ENCODE measurements around the gene TRIP10. TPM values are rescaled to one million over a fixed set of nuclear protein-coding genes. Genes with fewer than 3 reads are reported as not detected.

Gene TRIP10
- total and polyA plus RNA-seq, 4 donors: 3.4 to 9.9 (median 7.4) TPM

DNA sequence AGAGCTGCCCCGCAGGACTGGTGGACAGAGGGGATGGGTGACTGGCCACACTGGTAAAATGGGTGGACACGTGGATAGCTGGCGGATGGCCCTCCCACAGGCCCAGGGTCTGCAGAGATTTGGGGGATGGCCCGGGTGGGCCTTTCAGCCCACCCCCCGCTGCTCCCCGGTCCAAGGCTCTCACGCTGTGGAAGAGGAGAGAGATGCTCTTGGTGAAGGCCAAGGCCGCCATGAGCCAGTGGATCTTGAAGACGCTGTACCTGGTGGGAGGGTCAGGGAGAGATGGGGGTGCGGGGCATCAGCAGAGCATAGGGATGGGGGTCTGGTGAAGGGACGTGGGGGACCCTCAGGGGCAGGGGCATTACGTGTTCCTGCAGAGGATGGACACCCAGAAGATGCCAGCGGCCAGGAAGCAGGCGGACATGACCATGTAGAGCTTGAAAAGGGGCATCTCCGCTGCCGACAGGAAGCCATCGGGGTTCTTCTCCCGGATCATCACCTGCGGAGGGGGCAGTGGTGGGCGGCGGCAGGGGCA is 6.6 kb upstream of the TRIP10 start:
- Histone ChIP-seq H3K4me1 (ENCODE audit: control insufficient read depth in 4 of 4, insufficient read depth in 4 of 4, low read length in 3 of 4) (peaks cover 5 to 47% (median 29%) of the 10 kb centered on the region in 4 donors), H3K36me3 (ENCODE audit: control insufficient read depth in 4 of 4, insufficient read depth in 3 of 4, low read depth in 1 of 4, low read length in 3 of 4) (peaks cover 2 to 11% (median 3%) of the 10 kb centered on the region in 4 donors), H3K27ac (ENCODE audit: low read depth in 1 of 2, low read length in 2 of 2) (no peak overlapping the region), H3K9me3 (ENCODE audit: control insufficient read depth in 4 of 4, low read length in 3 of 4) (no peaks in the 10 kb centered on the region), H3K27me3 (ENCODE audit: control insufficient read depth in 4 of 4, insufficient read depth in 4 of 4, low read length in 3 of 4) (no peaks in the 10 kb centered on the region), H3K4me3 (ENCODE audit: low read depth in 1 of 3, low read length in 3 of 3) (no peak overlapping the region), H3K9ac (ENCODE audit: low read depth in 1 of 2, low read length in 2 of 2) (no peak overlapping the region)
- no peak for DNase-seq (ENCODE audit: low spot score)
- WGBS: 94% methylated on average over 21 of the region's 21 CpGs
- TF ChIP-seq EGR1 (IDR thresholded peaks at IDR 0.05; ENCODE audit: low read depth in 2 of 2) (no peak), RAD21 (IDR thresholded peaks at IDR 0.05) (no peak), RXRA (IDR thresholded peaks at IDR 0.05) (no peak), GABPA (IDR thresholded peaks at IDR 0.05 in 1 of 2, conservative IDR thresholded peaks at IDR 0.05 in 1 of 2) (no peak), FOXA2 (IDR thresholded peaks at IDR 0.05) (no peak), HNF4A (conservative IDR thresholded peaks at IDR 0.05) (no peak), HNF4G (IDR thresholded peaks at IDR 0.05) (no peak), YY1 (IDR thresholded peaks at IDR 0.05) (no peak), JUND (IDR thresholded peaks at IDR 0.05) (no peak), TAF1 (conservative IDR thresholded peaks at IDR 0.05) (no peak), NR2F2 (IDR thresholded peaks at IDR 0.05) (no peak), SP1 (IDR thresholded peaks at IDR 0.05) (no peak), FOXA1 (IDR thresholded peaks at IDR 0.05) (no peak)
- TF ChIP-seq, protein P1, sequence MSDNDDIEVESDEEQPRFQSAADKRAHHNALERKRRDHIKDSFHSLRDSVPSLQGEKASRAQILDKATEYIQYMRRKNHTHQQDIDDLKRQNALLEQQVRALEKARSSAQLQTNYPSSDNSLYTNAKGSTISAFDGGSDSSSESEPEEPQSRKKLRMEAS (IDR thresholded peaks at IDR 0.05): no peak
- TF ChIP-seq, protein P2, sequence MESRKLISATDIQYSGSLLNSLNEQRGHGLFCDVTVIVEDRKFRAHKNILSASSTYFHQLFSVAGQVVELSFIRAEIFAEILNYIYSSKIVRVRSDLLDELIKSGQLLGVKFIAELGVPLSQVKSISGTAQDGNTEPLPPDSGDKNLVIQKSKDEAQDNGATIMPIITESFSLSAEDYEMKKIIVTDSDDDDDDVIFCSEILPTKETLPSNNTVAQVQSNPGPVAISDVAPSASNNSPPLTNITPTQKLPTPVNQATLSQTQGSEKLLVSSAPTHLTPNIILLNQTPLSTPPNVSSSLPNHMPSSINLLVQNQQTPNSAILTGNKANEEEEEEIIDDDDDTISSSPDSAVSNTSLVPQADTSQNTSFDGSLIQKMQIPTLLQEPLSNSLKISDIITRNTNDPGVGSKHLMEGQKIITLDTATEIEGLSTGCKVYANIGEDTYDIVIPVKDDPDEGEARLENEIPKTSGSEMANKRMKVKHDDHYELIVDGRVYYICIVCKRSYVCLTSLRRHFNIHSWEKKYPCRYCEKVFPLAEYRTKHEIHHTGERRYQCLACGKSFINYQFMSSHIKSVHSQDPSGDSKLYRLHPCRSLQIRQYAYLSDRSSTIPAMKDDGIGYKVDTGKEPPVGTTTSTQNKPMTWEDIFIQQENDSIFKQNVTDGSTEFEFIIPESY (IDR thresholded peaks at IDR 0.05): no peak
- TF ChIP-seq, protein P3, sequence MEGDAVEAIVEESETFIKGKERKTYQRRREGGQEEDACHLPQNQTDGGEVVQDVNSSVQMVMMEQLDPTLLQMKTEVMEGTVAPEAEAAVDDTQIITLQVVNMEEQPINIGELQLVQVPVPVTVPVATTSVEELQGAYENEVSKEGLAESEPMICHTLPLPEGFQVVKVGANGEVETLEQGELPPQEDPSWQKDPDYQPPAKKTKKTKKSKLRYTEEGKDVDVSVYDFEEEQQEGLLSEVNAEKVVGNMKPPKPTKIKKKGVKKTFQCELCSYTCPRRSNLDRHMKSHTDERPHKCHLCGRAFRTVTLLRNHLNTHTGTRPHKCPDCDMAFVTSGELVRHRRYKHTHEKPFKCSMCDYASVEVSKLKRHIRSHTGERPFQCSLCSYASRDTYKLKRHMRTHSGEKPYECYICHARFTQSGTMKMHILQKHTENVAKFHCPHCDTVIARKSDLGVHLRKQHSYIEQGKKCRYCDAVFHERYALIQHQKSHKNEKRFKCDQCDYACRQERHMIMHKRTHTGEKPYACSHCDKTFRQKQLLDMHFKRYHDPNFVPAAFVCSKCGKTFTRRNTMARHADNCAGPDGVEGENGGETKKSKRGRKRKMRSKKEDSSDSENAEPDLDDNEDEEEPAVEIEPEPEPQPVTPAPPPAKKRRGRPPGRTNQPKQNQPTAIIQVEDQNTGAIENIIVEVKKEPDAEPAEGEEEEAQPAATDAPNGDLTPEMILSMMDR (IDR thresholded peaks at IDR 0.05; ENCODE audit: low read depth, low read length, missing input control): no peak
- TF ChIP-seq, protein P4, sequence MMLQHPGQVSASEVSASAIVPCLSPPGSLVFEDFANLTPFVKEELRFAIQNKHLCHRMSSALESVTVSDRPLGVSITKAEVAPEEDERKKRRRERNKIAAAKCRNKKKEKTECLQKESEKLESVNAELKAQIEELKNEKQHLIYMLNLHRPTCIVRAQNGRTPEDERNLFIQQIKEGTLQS (IDR thresholded peaks at IDR 0.05): no peak
- TF ChIP-seq, protein P5, sequence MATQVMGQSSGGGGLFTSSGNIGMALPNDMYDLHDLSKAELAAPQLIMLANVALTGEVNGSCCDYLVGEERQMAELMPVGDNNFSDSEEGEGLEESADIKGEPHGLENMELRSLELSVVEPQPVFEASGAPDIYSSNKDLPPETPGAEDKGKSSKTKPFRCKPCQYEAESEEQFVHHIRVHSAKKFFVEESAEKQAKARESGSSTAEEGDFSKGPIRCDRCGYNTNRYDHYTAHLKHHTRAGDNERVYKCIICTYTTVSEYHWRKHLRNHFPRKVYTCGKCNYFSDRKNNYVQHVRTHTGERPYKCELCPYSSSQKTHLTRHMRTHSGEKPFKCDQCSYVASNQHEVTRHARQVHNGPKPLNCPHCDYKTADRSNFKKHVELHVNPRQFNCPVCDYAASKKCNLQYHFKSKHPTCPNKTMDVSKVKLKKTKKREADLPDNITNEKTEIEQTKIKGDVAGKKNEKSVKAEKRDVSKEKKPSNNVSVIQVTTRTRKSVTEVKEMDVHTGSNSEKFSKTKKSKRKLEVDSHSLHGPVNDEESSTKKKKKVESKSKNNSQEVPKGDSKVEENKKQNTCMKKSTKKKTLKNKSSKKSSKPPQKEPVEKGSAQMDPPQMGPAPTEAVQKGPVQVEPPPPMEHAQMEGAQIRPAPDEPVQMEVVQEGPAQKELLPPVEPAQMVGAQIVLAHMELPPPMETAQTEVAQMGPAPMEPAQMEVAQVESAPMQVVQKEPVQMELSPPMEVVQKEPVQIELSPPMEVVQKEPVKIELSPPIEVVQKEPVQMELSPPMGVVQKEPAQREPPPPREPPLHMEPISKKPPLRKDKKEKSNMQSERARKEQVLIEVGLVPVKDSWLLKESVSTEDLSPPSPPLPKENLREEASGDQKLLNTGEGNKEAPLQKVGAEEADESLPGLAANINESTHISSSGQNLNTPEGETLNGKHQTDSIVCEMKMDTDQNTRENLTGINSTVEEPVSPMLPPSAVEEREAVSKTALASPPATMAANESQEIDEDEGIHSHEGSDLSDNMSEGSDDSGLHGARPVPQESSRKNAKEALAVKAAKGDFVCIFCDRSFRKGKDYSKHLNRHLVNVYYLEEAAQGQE (IDR thresholded peaks at IDR 0.05): no peak
